Ovary (tissue), 3 donors: ENCODE data around the gene TNIP1.

Source experiments
- POLR2A ChIP-seq: fragments of 450-650 bp; IDR thresholded peaks from one replicate; pipeline ENCODE4 v1.6.1; 2017; ENCODE audit warnings: antibody characterized with exemption, mild to moderate bottlenecking, moderate library complexity
- TF ChIP-seq, protein P1 (sequence below), 3 donors: fragments of 450-650 bp in 2 of 3; fragments of 200-600 bp in 1 of 3; IDR thresholded peaks; one replicate each; pipeline versions ENCODE4 v1.5.1 to v1.8.0; 2016 to 2022; ENCODE audit warnings: antibody characterized with exemption in 3 of 3, mild to moderate bottlenecking in 1 of 3
- donor health status: DM: no; HTN: no; CAD: no.

DNA sequence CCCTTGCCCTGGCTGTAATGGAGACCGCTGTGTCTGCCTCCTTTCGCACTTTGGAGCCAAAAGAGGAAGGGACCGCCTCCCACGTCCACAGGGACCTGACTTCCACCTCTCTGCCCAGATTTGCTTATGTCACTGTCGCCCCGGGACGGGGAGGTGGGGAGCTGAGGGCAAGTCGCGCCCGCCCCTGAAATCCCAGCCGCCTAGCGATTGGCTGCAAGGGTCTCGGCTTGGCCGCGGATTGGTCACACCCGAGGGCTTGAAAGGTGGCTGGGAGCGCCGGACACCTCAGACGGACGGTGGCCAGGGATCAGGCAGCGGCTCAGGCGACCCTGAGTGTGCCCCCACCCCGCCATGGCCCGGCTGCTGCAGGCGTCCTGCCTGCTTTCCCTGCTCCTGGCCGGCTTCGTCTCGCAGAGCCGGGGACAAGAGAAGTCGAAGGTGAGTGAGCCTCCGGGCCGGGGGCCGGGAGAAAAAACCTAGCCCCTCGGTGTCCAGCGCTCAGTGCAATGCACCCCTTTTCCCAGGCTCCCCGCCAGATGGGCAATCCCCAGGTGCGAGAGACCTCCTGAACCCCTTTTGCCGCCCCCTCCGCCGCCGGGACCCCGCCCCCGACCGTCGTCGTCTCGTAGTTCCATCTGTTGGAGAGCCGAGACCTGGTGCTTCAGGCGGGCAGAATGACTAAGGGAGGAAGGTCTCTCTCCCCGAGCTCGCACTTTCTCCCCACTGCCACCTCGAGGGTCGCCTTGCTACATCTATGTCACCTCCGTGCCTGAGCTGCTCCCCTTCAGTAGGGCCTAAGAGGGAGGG is 60.3 kb downstream of the TNIP1 start, which contains the start of gene GPX3:
- TF ChIP-seq POLR2A, result peak; percentile 79
- TF ChIP-seq, protein P1, sequence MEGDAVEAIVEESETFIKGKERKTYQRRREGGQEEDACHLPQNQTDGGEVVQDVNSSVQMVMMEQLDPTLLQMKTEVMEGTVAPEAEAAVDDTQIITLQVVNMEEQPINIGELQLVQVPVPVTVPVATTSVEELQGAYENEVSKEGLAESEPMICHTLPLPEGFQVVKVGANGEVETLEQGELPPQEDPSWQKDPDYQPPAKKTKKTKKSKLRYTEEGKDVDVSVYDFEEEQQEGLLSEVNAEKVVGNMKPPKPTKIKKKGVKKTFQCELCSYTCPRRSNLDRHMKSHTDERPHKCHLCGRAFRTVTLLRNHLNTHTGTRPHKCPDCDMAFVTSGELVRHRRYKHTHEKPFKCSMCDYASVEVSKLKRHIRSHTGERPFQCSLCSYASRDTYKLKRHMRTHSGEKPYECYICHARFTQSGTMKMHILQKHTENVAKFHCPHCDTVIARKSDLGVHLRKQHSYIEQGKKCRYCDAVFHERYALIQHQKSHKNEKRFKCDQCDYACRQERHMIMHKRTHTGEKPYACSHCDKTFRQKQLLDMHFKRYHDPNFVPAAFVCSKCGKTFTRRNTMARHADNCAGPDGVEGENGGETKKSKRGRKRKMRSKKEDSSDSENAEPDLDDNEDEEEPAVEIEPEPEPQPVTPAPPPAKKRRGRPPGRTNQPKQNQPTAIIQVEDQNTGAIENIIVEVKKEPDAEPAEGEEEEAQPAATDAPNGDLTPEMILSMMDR (IDR thresholded peaks at IDR 0.05), result no peak
